ENCODE results near the gene DGKG.

DGKG gene

GRCh38 chr3:186132487-186132886 is 229.5 kb downstream of the DGKG start:
- Histone ChIP-seq H3K9ac (ENCODE audit: low read depth in 1 of 2, low read length in 2 of 2) (no peak overlapping the region), H3K36me3 (ENCODE audit: control insufficient read depth in 1 of 2, insufficient read depth in 2 of 2, low read length in 2 of 2) (no peaks in the 10 kb centered on the region), H3K27me3 (ENCODE audit: control insufficient read depth in 1 of 2, insufficient read depth in 2 of 2, low read length in 2 of 2) (no peaks in the 10 kb centered on the region), H3K27ac (ENCODE audit: low read depth, low read length) (no peak overlapping the region), H3K4me1 (ENCODE audit: control insufficient read depth in 1 of 2, insufficient read depth in 2 of 2, low read length in 2 of 2) (no peaks in the 10 kb centered on the region), H3K9me3 (ENCODE audit: control insufficient read depth in 1 of 2, low read length in 2 of 2) (no peaks in the 10 kb centered on the region), H3K4me3 (ENCODE audit: low read depth in 1 of 2, low read length in 2 of 2) (no peak overlapping the region)

GRCh38 chr3:186129206-186129605 is 232.8 kb downstream of the DGKG start:
- H3K9me3 ChIP-seq (ENCODE audit: control insufficient read depth in 1 of 2, low read length in 2 of 2): no peaks in the 10 kb centered on the region
- H3K27ac ChIP-seq (ENCODE audit: low read depth, low read length): no peak overlapping the region
- H3K4me3 ChIP-seq (ENCODE audit: low read depth in 1 of 2, low read length in 2 of 2): no peak overlapping the region
- H3K4me1 ChIP-seq (ENCODE audit: control insufficient read depth in 1 of 2, insufficient read depth in 2 of 2, low read length in 2 of 2): no peaks in the 10 kb centered on the region
- no peaks in the 10 kb centered on the region for H3K36me3 ChIP-seq (ENCODE audit: control insufficient read depth in 1 of 2, insufficient read depth in 2 of 2, low read length in 2 of 2)
- no peaks in the 10 kb centered on the region for H3K27me3 ChIP-seq (ENCODE audit: control insufficient read depth in 1 of 2, insufficient read depth in 2 of 2, low read length in 2 of 2)
- H3K9ac ChIP-seq (ENCODE audit: low read depth in 1 of 2, low read length in 2 of 2): no peak overlapping the region

- H3K9ac ChIP-seq (ENCODE audit: low read depth in 1 of 2, low read length in 2 of 2): no peak overlapping the region
- no peak overlapping the region for H3K27ac ChIP-seq (ENCODE audit: low read depth, low read length)
- no peaks in the 10 kb centered on the region for H3K9me3 ChIP-seq (ENCODE audit: control insufficient read depth in 1 of 2, low read length in 2 of 2)
- H3K4me3 ChIP-seq (ENCODE audit: low read depth in 1 of 2, low read length in 2 of 2): no peak overlapping the region
- H3K4me1 ChIP-seq (ENCODE audit: control insufficient read depth in 1 of 2, insufficient read depth in 2 of 2, low read length in 2 of 2): no peaks in the 10 kb centered on the region
- no peaks in the 10 kb centered on the region for H3K36me3 ChIP-seq (ENCODE audit: control insufficient read depth in 1 of 2, insufficient read depth in 2 of 2, low read length in 2 of 2)
- H3K27me3 ChIP-seq (ENCODE audit: control insufficient read depth in 1 of 2, insufficient read depth in 2 of 2, low read length in 2 of 2): no peaks in the 10 kb centered on the region
Observed at GRCh38 chr3:186128158-186128557, 233.9 kb downstream of the DGKG start.

GRCh38 chr3:186127463-186127862 is 234.6 kb downstream of the DGKG start:
- H3K27ac ChIP-seq (ENCODE audit: low read depth, low read length): no peak overlapping the region
- no peaks in the 10 kb centered on the region for H3K36me3 ChIP-seq (ENCODE audit: control insufficient read depth in 1 of 2, insufficient read depth in 2 of 2, low read length in 2 of 2)
- H3K4me3 ChIP-seq (ENCODE audit: low read depth in 1 of 2, low read length in 2 of 2): no peak overlapping the region
- H3K9me3 ChIP-seq (ENCODE audit: control insufficient read depth in 1 of 2, low read length in 2 of 2): no peaks in the 10 kb centered on the region
- no peak overlapping the region for H3K9ac ChIP-seq (ENCODE audit: low read depth in 1 of 2, low read length in 2 of 2)
- no peaks in the 10 kb centered on the region for H3K4me1 ChIP-seq (ENCODE audit: control insufficient read depth in 1 of 2, insufficient read depth in 2 of 2, low read length in 2 of 2)
- H3K27me3 ChIP-seq (ENCODE audit: control insufficient read depth in 1 of 2, insufficient read depth in 2 of 2, low read length in 2 of 2): no peaks in the 10 kb centered on the region

GRCh38 chr3:186125118-186125517 is 236.9 kb downstream of the DGKG start:
- H3K36me3 ChIP-seq (ENCODE audit: control insufficient read depth in 1 of 2, insufficient read depth in 2 of 2, low read length in 2 of 2): no peaks in the 10 kb centered on the region
- no peak overlapping the region for H3K9ac ChIP-seq (ENCODE audit: low read depth in 1 of 2, low read length in 2 of 2)
- H3K27ac ChIP-seq (ENCODE audit: low read depth, low read length): no peak overlapping the region
- H3K27me3 ChIP-seq (ENCODE audit: control insufficient read depth in 1 of 2, insufficient read depth in 2 of 2, low read length in 2 of 2): peaks cover 0 to 2% of the 10 kb centered on the region in 2 donors
- no peaks in the 10 kb centered on the region for H3K9me3 ChIP-seq (ENCODE audit: control insufficient read depth in 1 of 2, low read length in 2 of 2)
- H3K4me1 ChIP-seq (ENCODE audit: control insufficient read depth in 1 of 2, insufficient read depth in 2 of 2, low read length in 2 of 2): no peaks in the 10 kb centered on the region
- H3K4me3 ChIP-seq (ENCODE audit: low read depth in 1 of 2, low read length in 2 of 2): no peak overlapping the region

- no peaks in the 10 kb centered on the region for H3K9me3 ChIP-seq (ENCODE audit: control insufficient read depth in 1 of 2, low read length in 2 of 2)
Observed at GRCh38 chr3:186124592-186124991, 237.4 kb downstream of the DGKG start.

GRCh38 chr3:186123012-186123411 is 239.0 kb downstream of the DGKG start:
- no peaks in the 10 kb centered on the region for H3K4me1 ChIP-seq (ENCODE audit: control insufficient read depth in 1 of 2, insufficient read depth in 2 of 2, low read length in 2 of 2)
- H3K27ac ChIP-seq (ENCODE audit: low read depth, low read length): no peak overlapping the region
- H3K4me3 ChIP-seq (ENCODE audit: low read depth in 1 of 2, low read length in 2 of 2): no peak overlapping the region
- no peaks in the 10 kb centered on the region for H3K36me3 ChIP-seq (ENCODE audit: control insufficient read depth in 1 of 2, insufficient read depth in 2 of 2, low read length in 2 of 2)
- H3K9me3 ChIP-seq (ENCODE audit: control insufficient read depth in 1 of 2, low read length in 2 of 2): no peaks in the 10 kb centered on the region
- H3K27me3 ChIP-seq (ENCODE audit: control insufficient read depth in 1 of 2, insufficient read depth in 2 of 2, low read length in 2 of 2): peaks cover 0 to 8% of the 10 kb centered on the region in 2 donors
- no peak overlapping the region for H3K9ac ChIP-seq (ENCODE audit: low read depth in 1 of 2, low read length in 2 of 2)

More at GRCh38 chr3:186124592-186124991, 237.4 kb downstream of the DGKG start:
- Histone ChIP-seq H3K4me3 (ENCODE audit: low read depth in 1 of 2, low read length in 2 of 2) (no peak overlapping the region), H3K9ac (ENCODE audit: low read depth in 1 of 2, low read length in 2 of 2) (no peak overlapping the region), H3K27ac (ENCODE audit: low read depth, low read length) (no peak overlapping the region), H3K36me3 (ENCODE audit: control insufficient read depth in 1 of 2, insufficient read depth in 2 of 2, low read length in 2 of 2) (no peaks in the 10 kb centered on the region), H3K4me1 (ENCODE audit: control insufficient read depth in 1 of 2, insufficient read depth in 2 of 2, low read length in 2 of 2) (no peaks in the 10 kb centered on the region), H3K27me3 (ENCODE audit: control insufficient read depth in 1 of 2, insufficient read depth in 2 of 2, low read length in 2 of 2) (peaks cover 0 to 2% of the 10 kb centered on the region in 2 donors)

- no peak overlapping the region for H3K27ac ChIP-seq (ENCODE audit: low read depth, low read length)
- H3K4me3 ChIP-seq (ENCODE audit: low read depth in 1 of 2, low read length in 2 of 2): no peak overlapping the region
- H3K4me1 ChIP-seq (ENCODE audit: control insufficient read depth in 1 of 2, insufficient read depth in 2 of 2, low read length in 2 of 2): no peaks in the 10 kb centered on the region
- H3K36me3 ChIP-seq (ENCODE audit: control insufficient read depth in 1 of 2, insufficient read depth in 2 of 2, low read length in 2 of 2): no peaks in the 10 kb centered on the region
- no peaks in the 10 kb centered on the region for H3K9me3 ChIP-seq (ENCODE audit: control insufficient read depth in 1 of 2, low read length in 2 of 2)
- peaks cover 0 to 8% of the 10 kb centered on the region in 2 donors for H3K27me3 ChIP-seq (ENCODE audit: control insufficient read depth in 1 of 2, insufficient read depth in 2 of 2, low read length in 2 of 2)
- no peak overlapping the region for H3K9ac ChIP-seq (ENCODE audit: low read depth in 1 of 2, low read length in 2 of 2)
Observed at GRCh38 chr3:186121968-186122367, 240.1 kb downstream of the DGKG start.

- Histone ChIP-seq H3K9me3 (ENCODE audit: control insufficient read depth in 1 of 2, low read length in 2 of 2) (no peaks in the 10 kb centered on the region), H3K27ac (ENCODE audit: low read depth, low read length) (no peak overlapping the region)
Observed at GRCh38 chr3:186121278-186121677, 240.8 kb downstream of the DGKG start.

GRCh38 chr3:186119499-186119898 is 242.5 kb downstream of the DGKG start:
- no peak overlapping the region for H3K9ac ChIP-seq (ENCODE audit: low read depth in 1 of 2, low read length in 2 of 2)
- no peak overlapping the region for H3K4me3 ChIP-seq (ENCODE audit: low read depth in 1 of 2, low read length in 2 of 2)
- no peak overlapping the region for H3K27ac ChIP-seq (ENCODE audit: low read depth, low read length)
- no peaks in the 10 kb centered on the region for H3K36me3 ChIP-seq (ENCODE audit: control insufficient read depth in 1 of 2, insufficient read depth in 2 of 2, low read length in 2 of 2)
- H3K9me3 ChIP-seq (ENCODE audit: control insufficient read depth in 1 of 2, low read length in 2 of 2): no peaks in the 10 kb centered on the region
- no peaks in the 10 kb centered on the region for H3K4me1 ChIP-seq (ENCODE audit: control insufficient read depth in 1 of 2, insufficient read depth in 2 of 2, low read length in 2 of 2)
- H3K27me3 ChIP-seq (ENCODE audit: control insufficient read depth in 1 of 2, insufficient read depth in 2 of 2, low read length in 2 of 2): peaks cover 4 to 8% of the 10 kb centered on the region in 2 donors

More at GRCh38 chr3:186121278-186121677, 240.8 kb downstream of the DGKG start:
- no peak overlapping the region for H3K9ac ChIP-seq (ENCODE audit: low read depth in 1 of 2, low read length in 2 of 2)
- H3K36me3 ChIP-seq (ENCODE audit: control insufficient read depth in 1 of 2, insufficient read depth in 2 of 2, low read length in 2 of 2): no peaks in the 10 kb centered on the region
- no peak overlapping the region for H3K4me3 ChIP-seq (ENCODE audit: low read depth in 1 of 2, low read length in 2 of 2)
- peaks cover 0 to 8% of the 10 kb centered on the region in 2 donors for H3K27me3 ChIP-seq (ENCODE audit: control insufficient read depth in 1 of 2, insufficient read depth in 2 of 2, low read length in 2 of 2)
- H3K4me1 ChIP-seq (ENCODE audit: control insufficient read depth in 1 of 2, insufficient read depth in 2 of 2, low read length in 2 of 2): no peaks in the 10 kb centered on the region

GRCh38 chr3:186118692-186119091 is 243.3 kb downstream of the DGKG start:
- Histone ChIP-seq H3K36me3 (ENCODE audit: control insufficient read depth in 1 of 2, insufficient read depth in 2 of 2, low read length in 2 of 2) (no peaks in the 10 kb centered on the region), H3K4me1 (ENCODE audit: control insufficient read depth in 1 of 2, insufficient read depth in 2 of 2, low read length in 2 of 2) (no peaks in the 10 kb centered on the region), H3K27me3 (ENCODE audit: control insufficient read depth in 1 of 2, insufficient read depth in 2 of 2, low read length in 2 of 2) (peaks cover 4 to 8% of the 10 kb centered on the region in 2 donors), H3K9ac (ENCODE audit: low read depth in 1 of 2, low read length in 2 of 2) (no peak overlapping the region), H3K27ac (ENCODE audit: low read depth, low read length) (no peak overlapping the region), H3K4me3 (ENCODE audit: low read depth in 1 of 2, low read length in 2 of 2) (no peak overlapping the region), H3K9me3 (ENCODE audit: control insufficient read depth in 1 of 2, low read length in 2 of 2) (no peaks in the 10 kb centered on the region)
